HCT116 (cell line): Measurements from ENCODE around the gene FCHSD2. TPM values are rescaled to one million over a fixed set of nuclear protein-coding genes. Genes with fewer than 3 reads are reported as not detected.

Source experiments
- ATAC-seq: fragments of 200-7000 bp; cut with Tn5 transposase; 2 replicates; pipeline ENCODE4 v1.9.1; 2020; ENCODE audit warnings: mild to moderate bottlenecking, moderate library complexity
- BruUV-seq: library from RNA; stranded (reverse); fragments of 400-500 nt; replicated peaks from 2 replicates; lab custom pipeline; 2021; lab: Mats Ljungman, UMichigan
- CTCF ChIA-PET: fragments of 300-600 bp; sonication (Branson Sonifier 250); formaldehyde crosslinking; loops from one replicate; lab custom pipeline; 2021; ENCODE audit warnings: antibody characterized with exemption; lab: Charles Lee
- POLR2A ChIA-PET: fragments of 300-600, 350-600 bp; sonication (Branson Sonifier 250); formaldehyde crosslinking; loops from one replicate; lab custom pipeline; 2021; ENCODE audit warnings: antibody characterized with exemption; lab: Charles Lee
- RAD21 ChIA-PET, 2 experiments: fragments of 300-600 bp; sonication (Branson Sonifier 250); formaldehyde crosslinking; loops; one replicate each; lab custom pipeline; 2023; ENCODE audit warnings: low total read pairs in 2 of 2; ENCODE audit not compliant: uncharacterized antibody in 2 of 2, unreplicated experiment in 2 of 2, low non-redundant PET in 1 of 2; lab: Charles Lee
- DNase-seq: peaks from one replicate; pipeline ENCODE4 v3.0.0-alpha.2; 2010; ENCODE audit warnings: low read depth, low spot score
- H2AFZ ChIP-seq: fragments of 200-600 bp; shearing (Covaris generic), sonication (generic); 2 replicates; pipeline ENCODE4 v1.6.1; 2017; ENCODE audit warnings: low read depth, mixed run types, mixed read lengths, antibody characterized with exemption, low read length; ENCODE audit not compliant: poor library complexity, severe bottlenecking
- H3K27ac ChIP-seq: 2 replicates; pipeline ENCODE4 v1.5.1; 2012; ENCODE audit warnings: low read depth, low read length
- H3K27me3 ChIP-seq: fragments of 200-600 bp; sonication (generic); 2 replicates; pipeline ENCODE4 v1.6.1; 2016; ENCODE audit warnings: mixed run types, low read length, mixed read lengths; ENCODE audit not compliant: insufficient read depth
- H3K36me3 ChIP-seq, 2 experiments: fragments of 200-500 bp in 1 of 2; fragments of 200-600 bp in 1 of 2; sonication (Bioruptor generic) in 1 of 2; sonication (generic) in 1 of 2; 2 replicates each; pipeline versions ENCODE4 v1.5.1 to v1.6.1; 2014 to 2016; ENCODE audit warnings: low read length in 2 of 2, inconsistent platforms in 1 of 2, mixed read lengths in 1 of 2, mixed run types in 1 of 2; ENCODE audit not compliant: insufficient read depth in 2 of 2, control insufficient read depth in 1 of 2
- H3K4me1 ChIP-seq, 2 experiments: fragments of 200-600 bp in 1 of 2; sonication (generic) in 1 of 2; 2 replicates each; pipeline versions ENCODE4 v1.5.1 to v1.6.1; 2012 to 2017; ENCODE audit warnings: low read length in 2 of 2, inconsistent platforms in 1 of 2, mild to moderate bottlenecking in 1 of 2, mixed read lengths in 1 of 2, mixed run types in 1 of 2, moderate library complexity in 1 of 2; ENCODE audit not compliant: insufficient read depth in 2 of 2, control insufficient read depth in 1 of 2
- H3K4me2 ChIP-seq: fragments of 200-600 bp; sonication (generic); 2 replicates; pipeline ENCODE4 v1.6.1; 2017; ENCODE audit warnings: mixed run types, low read length, mixed read lengths
- H3K4me3 ChIP-seq, 2 experiments: fragments of 200-600 bp in 1 of 2; sonication (generic) in 1 of 2; replicated peaks in 1 of 2; 2 replicates each; pipeline ENCODE4 v1.5.1; 2011 to 2016; ENCODE audit warnings: low read length in 2 of 2, control low read depth in 1 of 2, low read depth in 1 of 2, mild to moderate bottlenecking in 1 of 2, mixed read lengths in 1 of 2, mixed run types in 1 of 2
- H3K79me2 ChIP-seq: fragments of 200-600 bp; sonication (generic); 2 replicates; pipeline ENCODE4 v1.6.1; 2017; ENCODE audit warnings: mild to moderate bottlenecking, mixed run types, low read length, moderate library complexity, mixed read lengths; ENCODE audit not compliant: insufficient read depth
- H3K9ac ChIP-seq: fragments of 200-600 bp; sonication (generic); 2 replicates; pipeline ENCODE4 v1.6.1; 2016; ENCODE audit warnings: low read length, mixed read lengths
- H3K9me2 ChIP-seq: fragments of 200-600 bp; sonication (generic), shearing (Covaris generic); 2 replicates; pipeline ENCODE4 v1.6.1; 2017; ENCODE audit warnings: mixed run types, mild to moderate bottlenecking, moderate library complexity; ENCODE audit not compliant: insufficient read depth
- H3K9me3 ChIP-seq, 2 experiments: fragments of 200-500 bp in 1 of 2; fragments of 200-600 bp in 1 of 2; sonication (Bioruptor generic) in 1 of 2; sonication (generic) in 1 of 2; 2 replicates each; pipeline ENCODE4 v1.6.1; 2014 to 2017; ENCODE audit warnings: low read length in 2 of 2, mixed read lengths in 2 of 2, inconsistent platforms in 1 of 2, low read depth in 1 of 2, mild to moderate bottlenecking in 1 of 2, mixed run types in 1 of 2, moderate library complexity in 1 of 2; ENCODE audit not compliant: control insufficient read depth in 1 of 2, insufficient read depth in 1 of 2
- H4K20me1 ChIP-seq: fragments of 200-600 bp; sonication (generic), shearing (Covaris generic); 2 replicates; pipeline ENCODE4 v1.6.1; 2017; ENCODE audit warnings: mixed run types, mild to moderate bottlenecking, moderate library complexity; ENCODE audit not compliant: insufficient read depth
- ATF3 ChIP-seq: IDR thresholded peaks from 2 replicates; pipeline ENCODE4 v1.6.1; 2012
- CBX3 ChIP-seq: IDR thresholded peaks from 2 replicates; pipeline ENCODE4 v1.6.1; 2012; ENCODE audit warnings: low read depth
- EZH2phosphoT487 ChIP-seq: fragments of 200-600 bp; IDR thresholded peaks from 2 replicates; pipeline ENCODE4 v1.6.1; 2018; ENCODE audit warnings: antibody characterized with exemption, borderline replicate concordance
- MAX ChIP-seq: IDR thresholded peaks from 2 replicates; pipeline ENCODE4 v1.6.1; 2012
- POLR2AphosphoS5 ChIP-seq: IDR thresholded peaks from 2 replicates; pipeline ENCODE4 v1.6.1; 2011; ENCODE audit warnings: mild to moderate bottlenecking, low read depth, low read length, moderate library complexity
- RAD21 ChIP-seq: IDR thresholded peaks from 2 replicates; pipeline ENCODE4 v1.6.1; 2012; ENCODE audit warnings: low read depth, mild to moderate bottlenecking
- SRF ChIP-seq: IDR thresholded peaks from 2 replicates; pipeline ENCODE4 v1.6.1; 2012; ENCODE audit warnings: low read depth
- YY1 ChIP-seq: IDR thresholded peaks from 2 replicates; pipeline ENCODE4 v1.6.1; 2011; ENCODE audit warnings: low read length, low read depth, moderate library complexity, mild to moderate bottlenecking; ENCODE audit not compliant: insufficient replicate concordance; ENCODE audit errors: extremely low read depth
- intact Hi-C: fragments of 100-400 bp; cut with micrococcal nuclease; formaldehyde crosslinking; loops from 2 replicates; pipeline ENCODE4 v1.10.0; 2022
- total RNA-seq: library from RNA; stranded (reverse); gene quantifications from one replicate; pipeline ENCODE4 v1.2.1, GENCODE V29; 2021; ENCODE audit not compliant: unreplicated experiment
- TF ChIP-seq, protein P1 (sequence below): IDR thresholded peaks from 2 replicates; pipeline ENCODE4 v1.6.1; 2012; ENCODE audit warnings: low read depth

Gene FCHSD2
- total RNA-seq, 1 experiment from 2014 or later = 15.0 TPM

DNA sequence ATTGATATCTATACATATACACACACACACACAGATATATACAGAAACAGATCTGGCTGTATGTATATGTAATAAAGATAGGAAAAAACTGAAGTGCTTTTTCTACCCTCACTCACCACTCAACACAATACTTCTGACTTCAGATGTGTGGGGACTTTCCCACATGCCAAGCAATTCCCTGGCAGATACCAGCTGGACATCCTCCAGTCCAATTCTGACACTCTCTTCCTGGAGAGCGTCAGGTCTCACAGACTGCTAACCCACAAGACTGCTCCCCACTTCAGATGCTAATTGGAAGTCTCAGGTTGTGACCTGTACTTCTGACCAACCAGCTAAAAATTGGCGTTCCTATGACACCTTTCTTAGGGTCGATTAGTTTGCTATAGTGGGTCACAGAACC is 187.3 kb downstream of the FCHSD2 start:
- H2AFZ ChIP-seq = no peak overlapping the region
- no peak overlapping the region for H3K9ac ChIP-seq
- RAD21 ChIA-PET = no interaction called here
- no peak overlapping the region for H3K4me3 ChIP-seq
- H3K36me3 ChIP-seq = no peaks in the 10 kb centered on the region
- DNase-seq = no peak
- H4K20me1 ChIP-seq = no peaks in the 10 kb centered on the region
- CTCF ChIA-PET = no interaction called here
- no peaks in the 10 kb centered on the region for H3K27me3 ChIP-seq
- no peaks in the 10 kb centered on the region for H3K9me3 ChIP-seq
- H3K9me2 ChIP-seq = no peaks in the 10 kb centered on the region
- no peak overlapping the region for H3K27ac ChIP-seq
- BruUV-seq = no TSS peak
- TF ChIP-seq YY1 (no peak), RAD21 (no peak), ATF3 (no peak), CBX3 (no peak), MAX (no peak), SRF (no peak), EZH2phosphoT487 (no peak), POLR2AphosphoS5 (no peak)
- TF ChIP-seq, protein P1, sequence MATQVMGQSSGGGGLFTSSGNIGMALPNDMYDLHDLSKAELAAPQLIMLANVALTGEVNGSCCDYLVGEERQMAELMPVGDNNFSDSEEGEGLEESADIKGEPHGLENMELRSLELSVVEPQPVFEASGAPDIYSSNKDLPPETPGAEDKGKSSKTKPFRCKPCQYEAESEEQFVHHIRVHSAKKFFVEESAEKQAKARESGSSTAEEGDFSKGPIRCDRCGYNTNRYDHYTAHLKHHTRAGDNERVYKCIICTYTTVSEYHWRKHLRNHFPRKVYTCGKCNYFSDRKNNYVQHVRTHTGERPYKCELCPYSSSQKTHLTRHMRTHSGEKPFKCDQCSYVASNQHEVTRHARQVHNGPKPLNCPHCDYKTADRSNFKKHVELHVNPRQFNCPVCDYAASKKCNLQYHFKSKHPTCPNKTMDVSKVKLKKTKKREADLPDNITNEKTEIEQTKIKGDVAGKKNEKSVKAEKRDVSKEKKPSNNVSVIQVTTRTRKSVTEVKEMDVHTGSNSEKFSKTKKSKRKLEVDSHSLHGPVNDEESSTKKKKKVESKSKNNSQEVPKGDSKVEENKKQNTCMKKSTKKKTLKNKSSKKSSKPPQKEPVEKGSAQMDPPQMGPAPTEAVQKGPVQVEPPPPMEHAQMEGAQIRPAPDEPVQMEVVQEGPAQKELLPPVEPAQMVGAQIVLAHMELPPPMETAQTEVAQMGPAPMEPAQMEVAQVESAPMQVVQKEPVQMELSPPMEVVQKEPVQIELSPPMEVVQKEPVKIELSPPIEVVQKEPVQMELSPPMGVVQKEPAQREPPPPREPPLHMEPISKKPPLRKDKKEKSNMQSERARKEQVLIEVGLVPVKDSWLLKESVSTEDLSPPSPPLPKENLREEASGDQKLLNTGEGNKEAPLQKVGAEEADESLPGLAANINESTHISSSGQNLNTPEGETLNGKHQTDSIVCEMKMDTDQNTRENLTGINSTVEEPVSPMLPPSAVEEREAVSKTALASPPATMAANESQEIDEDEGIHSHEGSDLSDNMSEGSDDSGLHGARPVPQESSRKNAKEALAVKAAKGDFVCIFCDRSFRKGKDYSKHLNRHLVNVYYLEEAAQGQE = no peak
- H3K4me1 ChIP-seq = no peaks in the 10 kb centered on the region
- no peaks in the 10 kb centered on the region for H3K79me2 ChIP-seq
- no peak overlapping the region for H3K4me2 ChIP-seq
- ATAC-seq = no peak
- POLR2A ChIA-PET = no interaction called here
- intact Hi-C loops = no loop called here
